ENCODE results near the gene FBXL16. TPM values are rescaled to one million over a fixed set of nuclear protein-coding genes. Genes with fewer than 3 reads are reported as not detected.

Gene FBXL16
- total and polyA plus RNA-seq, 2 of the 13 experiments (the other 11 are each of a cell fraction or from before 2014, with no cell fraction given), result 0.22 to 2.0 TPM

DNA sequence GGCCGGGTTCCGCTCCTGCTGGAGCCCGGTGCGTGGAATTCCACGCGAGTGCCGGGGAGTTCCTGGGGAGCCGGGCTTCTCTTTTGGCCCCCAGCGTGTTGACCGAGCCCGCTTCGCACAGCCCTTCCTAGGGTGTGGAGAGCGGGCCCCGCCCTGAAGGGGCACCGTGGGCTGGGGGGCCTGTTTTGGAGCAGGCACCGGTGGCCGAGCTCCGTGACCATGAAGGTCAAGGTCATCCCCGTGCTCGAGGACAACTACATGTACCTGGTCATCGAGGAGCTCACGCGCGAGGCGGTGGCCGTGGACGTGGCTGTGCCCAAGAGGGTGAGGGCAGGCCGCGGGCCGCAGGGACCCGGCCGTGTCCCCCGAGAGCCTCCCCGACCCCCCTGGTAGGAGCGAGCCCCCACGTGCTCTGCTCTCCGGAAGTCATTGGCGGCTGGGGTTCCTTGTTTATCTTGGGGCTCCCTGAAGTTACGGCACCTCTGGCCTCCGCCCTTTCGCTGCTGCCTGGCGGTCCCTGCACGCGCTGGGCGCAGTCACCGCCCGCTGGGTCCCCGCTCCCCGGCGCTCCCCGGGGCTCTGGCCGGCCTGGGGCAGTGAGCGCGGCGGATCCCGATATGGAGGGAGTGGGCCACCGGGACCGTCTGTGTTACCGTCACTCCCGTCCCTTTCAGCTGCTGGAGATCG lies 21.8 kb upstream of the FBXL16 start (continued):
- no peak for TF ChIP-seq ZNF343 (CRISPR knock-in tag; IDR thresholded peaks at IDR 0.05)
- TF ChIP-seq ARNTL (CRISPR knock-in tag; IDR thresholded peaks at IDR 0.05), result no peak
- no peak for TF ChIP-seq ZNF672 (CRISPR knock-in tag; IDR thresholded peaks at IDR 0.05)
- no peak for TF ChIP-seq JUN (CRISPR knock-in tag; IDR thresholded peaks at IDR 0.05)
- peak; percentile 61; the same call in 1 of the 2 replicates for TF ChIP-seq GABPB1 (CRISPR knock-in tag; IDR thresholded peaks at IDR 0.05)
- TF ChIP-seq, protein P1, sequence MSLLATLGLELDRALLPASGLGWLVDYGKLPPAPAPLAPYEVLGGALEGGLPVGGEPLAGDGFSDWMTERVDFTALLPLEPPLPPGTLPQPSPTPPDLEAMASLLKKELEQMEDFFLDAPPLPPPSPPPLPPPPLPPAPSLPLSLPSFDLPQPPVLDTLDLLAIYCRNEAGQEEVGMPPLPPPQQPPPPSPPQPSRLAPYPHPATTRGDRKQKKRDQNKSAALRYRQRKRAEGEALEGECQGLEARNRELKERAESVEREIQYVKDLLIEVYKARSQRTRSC (CRISPR knock-in tag; IDR thresholded peaks at IDR 0.05; ENCODE audit: low read depth), result no peak
- TF ChIP-seq TRIM24 (CRISPR knock-in tag; IDR thresholded peaks at IDR 0.05), result no peak
- TF ChIP-seq, protein P2, sequence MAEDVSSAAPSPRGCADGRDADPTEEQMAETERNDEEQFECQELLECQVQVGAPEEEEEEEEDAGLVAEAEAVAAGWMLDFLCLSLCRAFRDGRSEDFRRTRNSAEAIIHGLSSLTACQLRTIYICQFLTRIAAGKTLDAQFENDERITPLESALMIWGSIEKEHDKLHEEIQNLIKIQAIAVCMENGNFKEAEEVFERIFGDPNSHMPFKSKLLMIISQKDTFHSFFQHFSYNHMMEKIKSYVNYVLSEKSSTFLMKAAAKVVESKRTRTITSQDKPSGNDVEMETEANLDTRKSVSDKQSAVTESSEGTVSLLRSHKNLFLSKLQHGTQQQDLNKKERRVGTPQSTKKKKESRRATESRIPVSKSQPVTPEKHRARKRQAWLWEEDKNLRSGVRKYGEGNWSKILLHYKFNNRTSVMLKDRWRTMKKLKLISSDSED (CRISPR knock-in tag; IDR thresholded peaks at IDR 0.05), result no peak
- no peak for TF ChIP-seq RFXANK (CRISPR knock-in tag; IDR thresholded peaks at IDR 0.05)
- TF ChIP-seq, protein P3, sequence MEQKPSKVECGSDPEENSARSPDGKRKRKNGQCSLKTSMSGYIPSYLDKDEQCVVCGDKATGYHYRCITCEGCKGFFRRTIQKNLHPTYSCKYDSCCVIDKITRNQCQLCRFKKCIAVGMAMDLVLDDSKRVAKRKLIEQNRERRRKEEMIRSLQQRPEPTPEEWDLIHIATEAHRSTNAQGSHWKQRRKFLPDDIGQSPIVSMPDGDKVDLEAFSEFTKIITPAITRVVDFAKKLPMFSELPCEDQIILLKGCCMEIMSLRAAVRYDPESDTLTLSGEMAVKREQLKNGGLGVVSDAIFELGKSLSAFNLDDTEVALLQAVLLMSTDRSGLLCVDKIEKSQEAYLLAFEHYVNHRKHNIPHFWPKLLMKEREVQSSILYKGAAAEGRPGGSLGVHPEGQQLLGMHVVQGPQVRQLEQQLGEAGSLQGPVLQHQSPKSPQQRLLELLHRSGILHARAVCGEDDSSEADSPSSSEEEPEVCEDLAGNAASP (CRISPR knock-in tag; IDR thresholded peaks at IDR 0.05; ENCODE audit: borderline replicate concordance), result no peak
- no peak for TF ChIP-seq ATRX (CRISPR knock-in tag; IDR thresholded peaks at IDR 0.05; ENCODE audit: borderline replicate concordance)
- TF ChIP-seq, protein P4, sequence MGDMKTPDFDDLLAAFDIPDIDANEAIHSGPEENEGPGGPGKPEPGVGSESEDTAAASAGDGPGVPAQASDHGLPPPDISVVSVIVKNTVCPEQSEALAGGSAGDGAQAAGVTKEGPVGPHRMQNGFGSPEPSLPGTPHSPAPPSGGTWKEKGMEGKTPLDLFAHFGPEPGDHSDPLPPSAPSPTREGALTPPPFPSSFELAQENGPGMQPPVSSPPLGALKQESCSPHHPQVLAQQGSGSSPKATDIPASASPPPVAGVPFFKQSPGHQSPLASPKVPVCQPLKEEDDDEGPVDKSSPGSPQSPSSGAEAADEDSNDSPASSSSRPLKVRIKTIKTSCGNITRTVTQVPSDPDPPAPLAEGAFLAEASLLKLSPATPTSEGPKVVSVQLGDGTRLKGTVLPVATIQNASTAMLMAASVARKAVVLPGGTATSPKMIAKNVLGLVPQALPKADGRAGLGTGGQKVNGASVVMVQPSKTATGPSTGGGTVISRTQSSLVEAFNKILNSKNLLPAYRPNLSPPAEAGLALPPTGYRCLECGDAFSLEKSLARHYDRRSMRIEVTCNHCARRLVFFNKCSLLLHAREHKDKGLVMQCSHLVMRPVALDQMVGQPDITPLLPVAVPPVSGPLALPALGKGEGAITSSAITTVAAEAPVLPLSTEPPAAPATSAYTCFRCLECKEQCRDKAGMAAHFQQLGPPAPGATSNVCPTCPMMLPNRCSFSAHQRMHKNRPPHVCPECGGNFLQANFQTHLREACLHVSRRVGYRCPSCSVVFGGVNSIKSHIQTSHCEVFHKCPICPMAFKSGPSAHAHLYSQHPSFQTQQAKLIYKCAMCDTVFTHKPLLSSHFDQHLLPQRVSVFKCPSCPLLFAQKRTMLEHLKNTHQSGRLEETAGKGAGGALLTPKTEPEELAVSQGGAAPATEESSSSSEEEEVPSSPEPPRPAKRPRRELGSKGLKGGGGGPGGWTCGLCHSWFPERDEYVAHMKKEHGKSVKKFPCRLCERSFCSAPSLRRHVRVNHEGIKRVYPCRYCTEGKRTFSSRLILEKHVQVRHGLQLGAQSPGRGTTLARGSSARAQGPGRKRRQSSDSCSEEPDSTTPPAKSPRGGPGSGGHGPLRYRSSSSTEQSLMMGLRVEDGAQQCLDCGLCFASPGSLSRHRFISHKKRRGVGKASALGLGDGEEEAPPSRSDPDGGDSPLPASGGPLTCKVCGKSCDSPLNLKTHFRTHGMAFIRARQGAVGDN (CRISPR knock-in tag; IDR thresholded peaks at IDR 0.05), result peak; percentile 69
- no peak for TF ChIP-seq ZNF558 (CRISPR knock-in tag; IDR thresholded peaks at IDR 0.05; ENCODE audit: borderline replicate concordance)
- no peak for TF ChIP-seq ZNF713 (CRISPR knock-in tag; IDR thresholded peaks at IDR 0.05)
- no peak for TF ChIP-seq NR2F6 (IDR thresholded peaks at IDR 0.05)
- 0 out of 2 replicates have a peak, but pooled peaks have one; percentile 6 for TF ChIP-seq NR2F6 (CRISPR knock-in tag; IDR thresholded peaks at IDR 0.05)
- no peak for TF ChIP-seq TEAD2 (CRISPR knock-in tag; IDR thresholded peaks at IDR 0.05)
- TF ChIP-seq ADNP (CRISPR knock-in tag; IDR thresholded peaks at IDR 0.05), result no peak
- TF ChIP-seq, protein P5, sequence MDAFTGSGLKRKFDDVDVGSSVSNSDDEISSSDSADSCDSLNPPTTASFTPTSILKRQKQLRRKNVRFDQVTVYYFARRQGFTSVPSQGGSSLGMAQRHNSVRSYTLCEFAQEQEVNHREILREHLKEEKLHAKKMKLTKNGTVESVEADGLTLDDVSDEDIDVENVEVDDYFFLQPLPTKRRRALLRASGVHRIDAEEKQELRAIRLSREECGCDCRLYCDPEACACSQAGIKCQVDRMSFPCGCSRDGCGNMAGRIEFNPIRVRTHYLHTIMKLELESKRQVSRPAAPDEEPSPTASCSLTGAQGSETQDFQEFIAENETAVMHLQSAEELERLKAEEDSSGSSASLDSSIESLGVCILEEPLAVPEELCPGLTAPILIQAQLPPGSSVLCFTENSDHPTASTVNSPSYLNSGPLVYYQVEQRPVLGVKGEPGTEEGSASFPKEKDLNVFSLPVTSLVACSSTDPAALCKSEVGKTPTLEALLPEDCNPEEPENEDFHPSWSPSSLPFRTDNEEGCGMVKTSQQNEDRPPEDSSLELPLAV (CRISPR knock-in tag; conservative IDR thresholded peaks at IDR 0.05; ENCODE audit: low read depth), result no peak
- TF ChIP-seq SPEN (CRISPR knock-in tag; IDR thresholded peaks at IDR 0.05; ENCODE audit: low read depth), result no peak
- no peak for TF ChIP-seq ZNF121 (CRISPR knock-in tag; IDR thresholded peaks at IDR 0.05)
- no peak for TF ChIP-seq NBN (conservative IDR thresholded peaks at IDR 0.05)
- no peak for TF ChIP-seq SRF (IDR thresholded peaks at IDR 0.05; ENCODE audit: low read depth, low read length)
- TF ChIP-seq RXRA (CRISPR knock-in tag; IDR thresholded peaks at IDR 0.05), result peak; percentile 60; the same call in 1 of the 2 replicates
